AML-193 (cell line): ENCODE results near the gene NISCH.

ENCODE experiments used
- DNase-seq, 2 experiments: peaks; one replicate each; lab custom pipeline; 2025; lab: John Stamatoyannopoulos, UW

Gene NISCH

DNA sequence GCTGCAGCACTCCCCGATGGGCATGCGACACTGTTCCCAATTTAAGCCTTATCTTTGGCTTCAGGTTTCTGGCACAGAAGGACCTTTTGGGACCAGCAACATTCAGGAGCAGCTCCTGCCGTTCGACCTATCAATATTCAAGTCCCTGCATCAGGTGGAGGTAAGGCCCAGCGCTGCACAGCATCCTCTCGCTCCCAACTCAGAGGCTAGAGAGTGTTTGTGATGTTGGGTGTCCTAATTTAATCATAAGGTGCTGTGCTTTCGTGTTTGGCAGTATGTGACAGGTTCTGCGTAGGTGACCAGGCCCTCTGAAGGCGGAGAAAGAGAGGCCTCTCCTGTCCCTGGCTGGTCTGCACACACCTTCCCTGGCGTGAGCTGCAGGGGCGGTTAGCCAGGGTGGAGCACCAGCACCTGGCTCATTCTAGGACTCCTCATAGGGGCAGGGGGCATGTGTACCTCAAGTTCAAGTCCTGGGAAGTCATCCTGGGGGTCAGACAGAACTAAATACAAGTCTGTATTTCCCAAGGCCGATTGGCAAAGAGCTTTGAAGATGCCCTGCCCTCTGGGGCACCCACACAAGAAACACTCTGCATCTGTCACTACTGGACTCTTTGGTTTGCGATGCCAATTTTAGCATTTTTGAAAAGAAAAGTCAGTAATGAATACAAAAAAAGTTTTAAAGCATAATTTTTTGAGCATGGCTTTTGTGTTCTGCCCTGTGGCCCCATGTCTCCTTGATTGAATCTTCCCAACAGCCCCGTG lies 17.0 kb downstream of the NISCH start:
- no peak for DNase-seq

GRCh38 chr3:52473026-52473425 lies 17.6 kb downstream of the NISCH start:
- no peak for DNase-seq

GRCh38 chr3:52477076-52477795 lies 21.8 kb downstream of the NISCH start:
- DNase-seq: no peak

DNA sequence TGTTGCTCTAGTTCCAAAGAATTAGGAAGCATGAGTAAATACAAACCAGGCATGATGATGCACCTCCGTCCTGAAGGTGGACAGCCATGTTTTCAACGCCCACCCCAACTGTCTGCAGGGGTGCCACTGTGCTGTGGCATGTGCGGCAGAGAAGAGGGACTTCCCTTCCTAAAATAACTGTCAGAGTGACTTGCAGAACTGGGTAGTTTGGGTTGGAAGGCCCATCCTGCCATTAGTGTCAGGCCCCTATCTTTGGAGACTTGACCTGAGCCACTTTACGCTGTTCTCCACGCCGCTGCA lies 22.3 kb downstream of the NISCH start:
- no peak for DNase-seq

- DNase-seq: no peak
Observed at GRCh38 chr3:52479037-52479876, 23.9 kb downstream of the NISCH start.

DNA sequence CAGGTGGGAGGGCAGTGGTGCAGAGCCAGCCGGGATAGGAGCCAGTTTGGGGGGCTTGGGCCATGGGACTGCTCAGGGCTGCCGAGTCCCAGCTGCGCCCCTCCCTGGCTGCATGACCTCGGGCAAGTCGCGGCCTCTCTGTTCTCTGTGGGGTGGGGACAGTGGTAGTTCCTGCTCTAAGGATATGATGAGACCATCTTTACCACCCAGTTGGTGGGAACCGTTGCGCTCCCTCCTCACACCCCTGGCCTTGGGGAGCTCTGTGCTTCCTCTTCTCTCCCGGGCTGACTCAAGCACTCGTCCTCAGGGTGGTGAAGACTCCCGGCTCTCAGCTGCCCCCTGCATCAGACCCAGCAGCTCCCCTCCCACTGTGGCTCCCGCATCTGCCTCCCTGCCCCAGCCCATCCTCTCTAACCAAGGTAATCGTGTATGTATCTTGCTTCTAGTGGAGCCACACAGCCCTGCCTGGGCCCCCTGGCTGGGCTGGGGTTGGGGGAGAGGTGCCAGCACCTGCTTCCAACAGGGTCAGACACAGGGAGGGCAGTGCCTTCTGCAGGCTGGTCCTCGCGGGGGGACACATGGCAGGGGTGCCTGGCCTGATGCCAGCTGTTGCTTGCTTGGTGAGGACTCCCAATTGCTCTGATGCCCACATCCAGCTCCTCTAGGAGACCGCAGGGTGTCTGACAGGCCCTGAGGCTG lies 24.6 kb downstream of the NISCH start:
- DNase-seq: no peak

GRCh38 chr3:52480768-52481715 lies 25.6 kb downstream of the NISCH start:
- no peak for DNase-seq

DNA sequence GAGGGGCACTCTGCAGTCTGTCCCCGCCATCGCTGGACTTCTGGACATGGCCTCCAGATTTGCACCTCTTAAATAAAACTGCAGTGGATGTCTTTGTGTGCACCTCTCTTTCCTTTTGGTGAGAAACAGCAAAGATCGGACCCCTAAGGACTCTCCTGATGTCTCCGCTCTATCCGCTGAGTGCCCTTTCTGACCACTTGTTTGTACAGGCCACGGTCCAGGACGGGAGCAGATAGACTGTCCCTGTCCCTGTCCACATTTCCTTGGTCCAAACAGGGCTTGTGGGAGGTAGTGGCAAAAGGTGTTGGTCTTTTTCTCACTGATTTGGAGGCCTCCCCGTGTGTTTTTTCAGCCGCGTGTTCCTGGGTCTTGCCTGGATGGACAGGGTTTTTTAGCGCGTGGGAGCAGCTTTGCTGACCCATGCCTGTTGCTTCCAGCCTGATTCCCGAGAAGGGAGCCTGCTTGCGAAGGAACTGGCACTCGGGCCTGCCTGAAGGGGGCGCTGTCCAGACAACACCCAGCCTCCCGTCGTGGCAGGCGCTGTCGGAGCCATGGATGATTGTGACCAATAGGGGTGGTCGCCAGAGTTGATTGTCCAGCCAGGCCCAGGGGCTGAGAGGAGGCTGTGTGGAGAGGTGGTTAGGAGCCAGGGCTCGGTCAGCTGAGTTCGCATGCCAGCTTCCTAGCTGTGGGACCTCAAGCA lies 26.6 kb downstream of the NISCH start:
- DNase-seq: peak in 1 of 2 experiments; percentile 5

DNA sequence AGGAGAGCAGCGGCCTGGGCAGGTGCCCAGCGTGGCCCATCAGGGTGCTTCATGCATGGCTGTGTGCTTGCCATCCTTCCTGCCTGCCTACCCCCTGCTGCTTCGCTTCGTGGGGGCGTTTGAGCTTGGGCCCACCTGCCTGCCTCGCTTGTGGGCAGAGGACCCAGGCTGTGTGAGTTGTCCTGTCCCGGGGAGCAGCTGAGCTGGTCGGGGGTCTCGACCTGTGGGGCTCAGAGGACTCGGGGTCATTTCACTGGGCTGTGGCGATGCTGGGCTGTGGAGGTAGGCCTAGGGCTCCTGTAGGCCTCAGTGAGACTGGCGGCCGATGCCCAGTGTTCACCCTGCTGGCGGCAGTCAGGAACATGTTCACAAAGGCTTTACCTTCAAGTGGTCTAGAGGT lies 27.7 kb downstream of the NISCH start:
- no peak for DNase-seq

DNA sequence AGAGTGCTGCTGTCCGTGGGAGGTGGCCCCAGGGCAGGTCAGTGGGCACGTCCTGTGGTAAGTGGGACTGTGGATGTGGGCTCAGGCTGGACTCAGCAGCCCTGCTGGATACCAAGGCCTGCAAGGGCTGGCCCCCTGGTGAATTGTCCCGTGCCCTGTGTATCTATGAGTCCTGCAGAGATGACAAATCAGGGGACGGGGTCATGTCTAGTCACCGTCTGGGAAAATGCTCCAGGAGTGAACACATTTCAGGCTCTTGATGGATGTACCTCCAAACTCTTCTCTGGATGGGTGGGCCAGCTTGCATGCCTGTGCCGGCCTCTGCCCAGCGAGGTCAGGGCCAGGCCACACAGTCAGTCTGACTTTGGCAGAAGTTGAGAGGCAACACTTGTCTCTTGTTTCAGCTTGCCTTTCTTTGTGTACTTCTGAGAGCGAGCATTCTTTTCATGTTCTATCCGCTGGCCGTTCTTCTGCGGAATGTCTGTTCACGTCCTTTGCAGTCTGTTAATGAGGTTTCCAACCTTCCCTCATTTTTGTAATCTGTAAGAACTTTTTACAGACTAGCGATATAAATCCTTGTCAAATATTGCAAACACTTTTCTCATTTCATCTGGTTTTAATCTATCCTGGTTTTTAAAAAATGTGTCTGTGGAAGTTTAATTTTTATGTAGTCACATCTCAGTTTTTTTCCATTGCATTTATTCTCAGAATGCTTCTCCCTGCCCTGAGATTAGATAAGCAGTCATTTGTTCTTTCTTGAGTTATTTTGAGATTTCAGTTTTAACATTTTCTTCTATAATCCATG lies 28.4 kb downstream of the NISCH start:
- DNase-seq: no peak

DNA sequence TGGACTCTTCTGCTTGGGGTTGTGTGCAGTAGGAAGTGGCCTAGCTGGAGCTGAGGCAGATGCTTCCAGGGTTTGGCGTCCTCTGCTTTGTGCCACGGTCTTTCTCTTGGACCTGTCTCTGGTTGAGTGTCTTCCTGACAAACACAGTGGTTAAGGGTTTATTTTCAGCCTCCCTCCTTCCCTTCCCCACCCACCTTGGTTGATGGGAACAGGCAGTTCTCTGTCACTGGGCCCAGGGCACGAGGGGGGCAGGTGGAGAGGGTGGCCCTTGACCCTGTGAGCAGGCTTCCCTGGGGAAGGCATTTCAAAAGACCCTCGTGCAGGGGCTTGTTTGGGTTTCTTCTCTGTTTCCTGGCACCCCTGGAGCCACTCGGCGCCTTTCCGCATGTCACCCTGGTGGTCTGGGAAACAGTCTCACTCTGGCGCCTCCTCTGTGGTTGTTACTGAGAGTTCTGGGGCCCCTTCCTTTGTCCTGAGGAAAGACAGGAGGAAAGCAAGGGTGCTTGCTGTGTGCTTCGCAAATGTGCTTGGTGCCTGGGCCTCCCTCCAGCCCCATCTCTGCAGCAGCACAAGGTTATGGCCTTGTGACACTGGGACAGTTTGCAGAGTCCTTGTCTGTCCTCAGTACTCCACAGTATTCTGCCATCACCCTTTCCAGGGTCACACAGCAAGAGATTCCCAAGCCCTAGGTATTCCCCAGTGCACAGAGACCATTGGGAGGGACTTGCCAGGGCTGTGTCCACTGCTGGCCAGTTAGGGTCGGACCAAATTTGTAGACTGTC lies 29.5 kb downstream of the NISCH start:
- no peak for DNase-seq

DNA sequence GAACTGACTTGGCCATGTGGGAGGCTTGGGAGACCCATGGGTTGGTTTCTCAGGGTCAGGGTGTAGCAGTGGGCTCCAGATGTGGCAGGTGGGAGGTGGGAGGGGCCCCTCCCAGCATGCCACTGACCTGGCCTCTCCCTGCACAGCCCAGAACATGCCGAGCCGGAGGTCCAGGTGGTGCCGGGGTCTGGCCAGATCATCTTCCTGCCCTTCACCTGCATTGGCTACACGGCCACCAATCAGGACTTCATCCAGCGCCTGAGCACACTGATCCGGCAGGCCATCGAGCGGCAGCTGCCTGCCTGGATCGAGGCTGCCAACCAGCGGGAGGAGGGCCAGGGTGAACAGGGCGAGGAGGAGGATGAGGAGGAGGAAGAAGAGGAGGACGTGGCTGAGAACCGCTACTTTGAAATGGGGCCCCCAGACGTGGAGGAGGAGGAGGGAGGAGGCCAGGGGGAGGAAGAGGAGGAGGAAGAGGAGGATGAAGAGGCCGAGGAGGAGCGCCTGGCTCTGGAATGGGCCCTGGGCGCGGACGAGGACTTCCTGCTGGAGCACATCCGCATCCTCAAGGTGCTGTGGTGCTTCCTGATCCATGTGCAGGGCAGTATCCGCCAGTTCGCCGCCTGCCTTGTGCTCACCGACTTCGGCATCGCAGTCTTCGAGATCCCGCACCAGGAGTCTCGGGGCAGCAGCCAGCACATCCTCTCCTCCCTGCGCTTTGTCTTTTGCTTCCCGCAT lies 31.8 kb downstream of the NISCH start:
- DNase-seq: no peak

DNA sequence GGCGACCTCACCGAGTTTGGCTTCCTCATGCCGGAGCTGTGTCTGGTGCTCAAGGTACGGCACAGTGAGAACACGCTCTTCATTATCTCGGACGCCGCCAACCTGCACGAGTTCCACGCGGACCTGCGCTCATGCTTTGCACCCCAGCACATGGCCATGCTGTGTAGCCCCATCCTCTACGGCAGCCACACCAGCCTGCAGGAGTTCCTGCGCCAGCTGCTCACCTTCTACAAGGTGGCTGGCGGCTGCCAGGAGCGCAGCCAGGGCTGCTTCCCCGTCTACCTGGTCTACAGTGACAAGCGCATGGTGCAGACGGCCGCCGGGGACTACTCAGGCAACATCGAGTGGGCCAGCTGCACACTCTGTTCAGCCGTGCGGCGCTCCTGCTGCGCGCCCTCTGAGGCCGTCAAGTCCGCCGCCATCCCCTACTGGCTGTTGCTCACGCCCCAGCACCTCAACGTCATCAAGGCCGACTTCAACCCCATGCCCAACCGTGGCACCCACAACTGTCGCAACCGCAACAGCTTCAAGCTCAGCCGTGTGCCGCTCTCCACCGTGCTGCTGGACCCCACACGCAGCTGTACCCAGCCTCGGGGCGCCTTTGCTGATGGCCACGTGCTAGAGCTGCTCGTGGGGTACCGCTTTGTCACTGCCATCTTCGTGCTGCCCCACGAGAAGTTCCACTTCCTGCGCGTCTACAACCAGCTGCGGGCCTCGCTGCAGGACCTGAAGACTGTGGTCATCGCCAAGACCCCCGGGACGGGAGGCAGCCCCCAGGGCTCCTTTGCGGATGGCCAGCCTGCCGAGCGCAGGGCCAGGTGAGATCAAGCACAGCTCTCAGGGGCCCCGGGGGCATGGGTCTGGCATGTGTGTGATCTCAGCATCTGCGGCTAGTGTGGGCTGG lies 32.6 kb downstream of the NISCH start:
- no peak for DNase-seq

DNA sequence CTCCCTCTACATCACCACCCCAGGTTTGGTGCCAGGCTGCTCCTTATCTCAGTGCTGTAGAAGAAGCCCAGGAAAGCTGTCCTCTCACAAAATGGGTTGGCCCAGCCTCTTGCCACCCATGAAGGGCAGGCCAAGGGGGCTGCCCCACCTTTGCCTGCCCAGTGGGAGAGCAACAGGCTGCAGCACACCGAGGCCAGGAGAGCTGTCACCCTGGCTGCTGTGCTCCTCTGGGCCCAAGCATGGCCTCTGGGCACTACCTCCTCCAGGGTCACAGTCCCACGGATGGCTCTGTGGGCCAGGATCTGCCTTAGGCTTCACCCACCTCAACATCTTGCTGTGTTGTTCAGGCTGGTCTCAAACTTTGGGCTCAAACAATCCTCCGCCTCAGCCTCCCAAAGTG lies 33.3 kb downstream of the NISCH start:
- DNase-seq: no peak

DNA sequence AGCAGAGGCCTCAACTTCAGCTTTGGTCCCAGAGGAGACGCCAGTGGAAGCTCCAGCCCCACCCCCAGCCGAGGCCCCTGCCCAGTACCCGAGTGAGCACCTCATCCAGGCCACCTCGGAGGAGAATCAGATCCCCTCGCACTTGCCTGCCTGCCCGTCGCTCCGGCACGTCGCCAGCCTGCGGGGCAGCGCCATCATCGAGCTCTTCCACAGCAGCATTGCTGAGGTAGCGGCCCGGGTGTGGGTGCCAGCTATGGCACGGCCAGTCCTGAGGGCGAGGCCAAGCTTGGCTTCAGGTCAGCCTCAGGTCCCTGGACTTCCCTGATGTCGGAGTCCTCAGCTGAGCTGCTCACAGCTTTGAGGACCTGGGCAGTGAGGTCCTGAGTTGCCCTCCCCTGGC lies 34.0 kb downstream of the NISCH start:
- no peak for DNase-seq

DNA sequence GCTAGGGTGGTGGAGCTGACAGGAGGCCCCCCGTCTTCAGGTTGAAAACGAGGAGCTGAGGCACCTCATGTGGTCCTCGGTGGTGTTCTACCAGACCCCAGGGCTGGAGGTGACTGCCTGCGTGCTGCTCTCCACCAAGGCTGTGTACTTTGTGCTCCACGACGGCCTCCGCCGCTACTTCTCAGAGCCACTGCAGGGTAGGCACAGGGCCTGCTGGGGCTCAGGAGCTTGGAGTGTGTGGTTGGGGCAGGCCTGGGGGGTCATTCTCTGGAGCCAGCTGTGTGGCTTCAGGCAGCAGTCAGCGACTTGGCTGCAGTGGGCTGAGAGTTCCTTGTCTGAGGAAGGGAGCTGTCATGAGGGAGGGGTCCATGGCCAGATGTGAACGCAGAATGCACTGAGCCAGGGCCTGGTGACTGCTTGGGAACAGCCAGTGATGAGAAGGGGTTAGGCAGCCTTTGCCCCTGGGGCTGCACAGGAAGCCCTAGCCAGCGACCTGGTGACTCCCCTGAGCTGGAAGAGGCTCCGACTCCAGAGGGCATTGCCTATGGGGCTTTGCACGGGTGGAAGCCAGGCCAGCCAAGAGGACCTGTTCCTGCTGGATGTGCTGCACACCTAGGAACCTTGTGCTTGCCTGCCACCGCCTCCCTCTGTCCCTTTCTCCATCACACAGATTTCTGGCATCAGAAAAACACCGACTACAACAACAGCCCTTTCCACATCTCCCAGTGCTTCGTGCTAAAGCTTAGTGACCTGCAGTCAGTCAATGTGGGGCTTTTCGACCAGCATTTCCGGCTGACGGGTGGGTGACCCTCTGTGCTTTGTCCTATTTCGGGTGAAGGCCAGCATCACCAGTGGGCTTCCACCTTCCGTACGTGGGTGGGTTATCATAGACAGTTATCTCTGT lies 34.9 kb downstream of the NISCH start:
- DNase-seq: no peak
